Hematopoietic multipotent progenitor cell treated with erythropoietin and hydrocortisone succinate and interleukin-3 and kit ligand, for 6 days (in vitro differentiated cells): ENCODE results near the gene PCDH9.

ENCODE experiments used
- DNase-seq: peaks from one replicate; pipeline ENCODE4 v3.0.0-alpha.2; 2015

The PCDH9 gene

DNA sequence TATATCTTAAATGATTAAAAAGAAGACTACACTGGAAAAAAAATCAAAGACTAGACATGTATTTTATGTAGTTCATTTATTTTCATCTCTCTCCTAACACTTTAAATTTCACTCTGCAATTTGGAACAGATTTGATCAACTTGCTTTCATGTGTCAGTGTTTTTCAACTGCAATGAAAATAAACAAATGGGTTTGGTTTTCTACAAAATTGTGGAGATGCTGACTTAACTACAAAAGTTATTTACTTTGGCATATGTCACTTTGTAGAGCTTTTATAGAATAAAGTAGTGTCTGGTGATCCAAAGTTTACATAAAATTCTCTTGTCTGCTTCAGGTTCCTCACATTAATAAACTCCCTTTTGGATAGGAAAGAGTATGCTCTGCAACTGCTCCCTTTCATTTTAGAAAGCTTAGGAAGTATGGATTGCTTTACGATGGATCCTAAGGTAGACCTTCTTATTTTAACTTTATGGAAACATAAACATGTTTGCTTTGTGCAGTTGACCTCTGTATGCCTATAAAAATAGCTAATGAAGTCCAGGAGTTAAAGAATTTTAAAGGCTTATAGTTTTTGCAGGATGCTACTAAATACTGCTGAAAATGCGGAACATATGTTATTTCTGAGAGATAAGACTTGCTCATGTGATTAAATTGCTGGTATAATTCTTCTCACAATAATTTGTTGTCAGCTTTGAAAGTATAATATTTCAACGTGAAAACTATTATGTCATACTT, 815.9 kb downstream of the PCDH9 start:
- DNase-seq = no peak

GRCh38 chr13:66410314-66410713, 819.8 kb downstream of the PCDH9 start:
- DNase-seq = no peak

- no peak for DNase-seq
Observed at GRCh38 chr13:66409542-66409941, 820.6 kb downstream of the PCDH9 start.

- no peak for DNase-seq
Observed at GRCh38 chr13:66407128-66407527, 823.0 kb downstream of the PCDH9 start.

GRCh38 chr13:66405908-66406802, 824.0 kb downstream of the PCDH9 start:
- DNase-seq = no peak

DNA sequence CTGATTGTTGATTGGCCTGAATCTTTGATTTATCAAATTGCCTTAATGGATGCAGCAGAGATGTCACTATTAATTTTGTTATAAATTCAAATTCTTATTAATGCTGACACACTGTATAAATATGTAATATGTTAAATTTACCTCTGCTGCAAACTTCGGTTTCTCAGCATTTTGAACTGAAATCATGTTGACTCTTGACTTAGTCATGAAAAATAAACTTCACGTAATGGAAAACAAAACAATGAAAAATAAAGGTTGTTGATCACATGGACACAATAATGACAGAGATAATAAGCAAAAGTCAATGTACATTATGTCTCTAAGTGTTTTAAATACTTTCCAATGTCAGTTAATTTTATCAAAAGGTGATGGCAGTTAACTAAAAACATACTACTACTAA, 827.6 kb downstream of the PCDH9 start:
- no peak for DNase-seq

DNA sequence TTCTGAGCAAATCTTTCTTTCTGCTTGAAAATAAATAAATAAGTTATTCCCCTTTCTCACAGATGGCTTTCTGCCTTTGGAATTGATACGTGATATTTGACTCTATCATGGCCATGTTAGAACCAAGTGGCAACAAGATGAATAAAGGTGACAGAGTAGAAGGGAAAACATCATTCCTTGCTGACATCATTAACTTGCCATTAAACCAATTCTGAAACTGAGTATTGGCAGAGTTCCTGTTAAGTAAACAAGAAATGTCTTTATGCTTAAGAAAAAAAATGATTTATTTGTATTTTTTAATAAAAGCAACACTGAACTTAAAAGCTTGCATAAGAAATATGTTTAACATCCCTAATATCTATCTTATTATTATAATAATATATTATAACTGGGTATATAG, 828.1 kb downstream of the PCDH9 start:
- no peak for DNase-seq

DNA sequence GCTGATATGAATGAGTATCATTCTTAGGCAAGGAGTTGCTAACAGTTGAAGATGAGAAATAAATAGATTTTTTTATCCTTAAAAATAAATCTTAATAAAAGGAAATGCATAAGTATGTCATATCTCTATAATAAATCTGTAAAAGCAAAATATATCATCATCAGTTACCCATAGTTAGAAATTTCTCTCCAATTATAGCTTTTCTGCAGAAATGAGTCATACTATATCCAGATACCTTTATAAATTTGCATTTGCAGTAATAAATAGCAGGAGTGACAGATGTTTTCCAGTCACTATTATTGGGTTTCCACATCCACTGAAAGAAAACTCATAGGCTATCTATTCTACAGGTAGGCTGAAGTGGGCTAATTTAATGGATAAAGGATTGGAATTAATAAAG, 829.8 kb downstream of the PCDH9 start:
- no peak for DNase-seq

DNA sequence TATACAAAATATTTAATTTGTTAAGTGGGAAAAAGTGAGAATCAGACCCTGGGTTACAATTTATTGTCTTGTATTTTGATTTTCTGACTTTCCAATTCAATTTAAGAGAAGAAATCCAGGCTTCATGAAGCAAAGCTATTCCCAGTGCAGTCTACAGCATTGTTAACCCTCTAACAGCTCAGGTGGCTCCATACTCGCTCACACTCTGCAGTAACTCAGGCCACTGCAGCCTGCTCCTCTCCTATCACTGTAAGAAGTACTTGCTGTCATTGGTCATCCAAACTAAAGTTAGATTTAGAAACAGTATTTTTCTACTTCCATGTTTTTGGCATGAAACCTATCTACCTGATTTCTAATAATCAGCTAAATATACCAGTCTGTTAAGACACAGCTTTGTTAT, 830.3 kb downstream of the PCDH9 start:
- DNase-seq = no peak

GRCh38 chr13:66397133-66397532, 833.0 kb downstream of the PCDH9 start:
- DNase-seq = no peak

GRCh38 chr13:66391322-66391721, 838.8 kb downstream of the PCDH9 start:
- no peak for DNase-seq

DNA sequence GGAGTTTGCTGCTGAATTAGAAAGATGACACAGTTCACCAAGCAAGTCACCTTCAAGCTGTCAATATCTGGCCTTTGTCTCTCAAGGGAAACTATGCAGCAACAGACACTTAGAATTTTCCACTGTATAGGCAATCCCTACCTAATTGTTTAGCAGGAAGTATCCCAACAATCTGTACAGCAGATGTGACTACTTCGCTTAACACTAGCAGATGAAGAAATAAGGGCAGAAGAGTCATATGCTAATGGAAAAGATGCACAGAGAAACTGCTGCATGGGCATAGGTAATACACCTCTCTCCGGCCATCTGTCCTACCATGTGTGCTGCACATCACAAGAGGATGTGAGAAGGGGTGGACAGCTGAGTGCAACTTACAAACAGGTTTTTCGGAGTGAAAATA, 851.2 kb downstream of the PCDH9 start:
- DNase-seq = no peak

- DNase-seq = no peak
Observed at GRCh38 chr13:66377569-66377968, 852.6 kb downstream of the PCDH9 start.

- DNase-seq = no peak
Observed at GRCh38 chr13:66375756-66376155, 854.4 kb downstream of the PCDH9 start.

- DNase-seq = no peak
Observed at GRCh38 chr13:66369666-66370065, 860.5 kb downstream of the PCDH9 start.

GRCh38 chr13:66367356-66367755, 862.8 kb downstream of the PCDH9 start:
- no peak for DNase-seq

DNA sequence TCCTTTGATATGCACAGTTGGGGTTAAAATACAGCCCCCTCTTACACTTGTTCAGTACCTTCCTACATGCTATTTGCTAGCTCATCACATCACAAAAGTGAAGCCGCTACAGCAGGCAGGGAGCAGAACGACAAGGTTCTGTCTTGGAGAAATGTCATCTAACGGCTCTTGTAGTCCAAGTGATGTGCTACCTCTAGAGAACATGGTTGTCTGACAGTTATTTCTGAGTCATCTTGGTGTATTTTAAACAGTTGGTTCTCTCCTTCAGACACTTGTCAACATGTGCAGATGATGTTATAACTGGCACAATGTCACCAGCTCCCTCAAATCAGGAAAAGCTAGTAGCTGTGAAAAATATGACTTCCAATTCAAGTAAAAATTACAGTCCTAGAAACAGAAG, 865.0 kb downstream of the PCDH9 start:
- no peak for DNase-seq

- no peak for DNase-seq
Observed at GRCh38 chr13:66364346-66364745, 865.8 kb downstream of the PCDH9 start.

- no peak for DNase-seq
Observed at GRCh38 chr13:66362485-66362884, 867.7 kb downstream of the PCDH9 start.

DNA sequence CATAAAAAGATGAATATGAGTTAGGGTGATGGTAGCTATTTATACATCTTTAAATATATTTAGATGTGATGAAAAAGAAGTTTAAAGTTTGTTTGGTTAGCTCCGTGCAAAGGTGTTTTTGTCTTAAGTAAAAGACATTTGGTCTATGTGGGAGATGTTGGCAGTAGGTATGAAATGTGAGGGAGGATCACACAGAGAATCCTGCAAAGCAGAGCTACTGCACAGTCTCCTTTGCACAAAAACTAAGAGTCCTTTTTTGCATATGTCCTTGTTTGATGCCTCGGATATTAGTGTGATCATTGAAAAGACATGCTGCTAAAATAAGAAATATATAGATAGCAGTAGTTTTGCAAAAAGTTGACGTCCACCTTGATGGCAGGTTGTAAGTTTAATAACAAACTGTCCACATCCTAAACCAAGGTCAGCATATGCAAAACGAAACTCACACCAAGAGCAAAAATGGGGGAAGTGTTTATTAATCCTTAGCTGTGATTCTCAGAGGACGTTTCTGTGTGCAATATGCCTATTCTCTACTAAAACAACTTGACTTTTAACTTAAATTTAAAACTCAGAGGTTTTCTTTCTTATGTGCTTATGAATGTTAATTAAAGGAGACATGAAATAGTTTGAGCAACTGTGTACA, 870.1 kb downstream of the PCDH9 start:
- no peak for DNase-seq

DNA sequence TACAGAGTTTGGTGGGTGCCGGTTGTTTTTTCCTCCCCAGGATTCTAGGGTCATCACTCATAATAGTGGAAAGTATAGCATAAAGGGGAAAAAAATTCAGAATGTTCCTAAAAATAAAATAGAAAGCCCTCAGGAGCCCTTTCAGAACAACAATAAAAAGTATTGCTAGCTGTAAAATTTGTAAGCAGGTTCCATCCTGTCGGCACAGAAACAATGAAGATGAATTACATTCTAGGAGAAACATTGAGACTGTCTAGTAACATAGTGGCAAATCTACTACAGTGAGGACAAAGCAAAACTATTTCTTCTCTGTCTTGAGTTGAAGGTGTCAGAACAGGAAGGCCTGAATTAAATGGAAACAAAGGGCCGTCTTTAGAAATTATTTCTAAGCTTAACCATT, 870.7 kb downstream of the PCDH9 start:
- DNase-seq = no peak

- DNase-seq = no peak
Observed at GRCh38 chr13:66358564-66358963, 871.6 kb downstream of the PCDH9 start.

GRCh38 chr13:66357463-66357862, 872.7 kb downstream of the PCDH9 start:
- DNase-seq = no peak
